ENCODE measurements around the gene NOL4L. TPM values are rescaled to one million over a fixed set of nuclear protein-coding genes. Genes with fewer than 3 reads are reported as not detected.

NOL4L gene
- total RNA-seq, 1 donor from 2014 or later, result 106 TPM

DNA sequence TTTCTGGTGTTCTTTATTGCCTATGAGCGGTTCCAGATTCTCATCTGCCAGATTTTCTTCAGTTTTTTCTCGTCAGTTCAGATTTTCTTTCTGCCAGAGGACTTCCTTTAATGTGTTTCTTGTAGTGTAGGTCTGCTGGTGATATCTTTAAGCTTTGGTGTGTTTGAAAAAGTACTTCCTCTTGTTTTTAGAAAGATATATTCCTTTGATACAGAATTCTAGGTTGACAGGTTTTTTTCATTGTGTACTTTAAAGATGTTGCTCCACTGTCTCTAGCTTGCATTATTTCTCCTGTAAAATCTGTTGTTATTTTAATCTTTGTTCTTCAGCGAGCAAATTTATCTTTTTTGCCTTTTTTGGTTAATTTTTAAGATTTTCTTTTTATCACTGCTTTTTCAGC lies 190.1 kb downstream of the NOL4L start:
- no peak overlapping the region for H3K4me3 Mint-ChIP-seq (ENCODE audit: unreplicated experiment)
- no peak for DNase-seq
- TF ChIP-seq, protein P1, sequence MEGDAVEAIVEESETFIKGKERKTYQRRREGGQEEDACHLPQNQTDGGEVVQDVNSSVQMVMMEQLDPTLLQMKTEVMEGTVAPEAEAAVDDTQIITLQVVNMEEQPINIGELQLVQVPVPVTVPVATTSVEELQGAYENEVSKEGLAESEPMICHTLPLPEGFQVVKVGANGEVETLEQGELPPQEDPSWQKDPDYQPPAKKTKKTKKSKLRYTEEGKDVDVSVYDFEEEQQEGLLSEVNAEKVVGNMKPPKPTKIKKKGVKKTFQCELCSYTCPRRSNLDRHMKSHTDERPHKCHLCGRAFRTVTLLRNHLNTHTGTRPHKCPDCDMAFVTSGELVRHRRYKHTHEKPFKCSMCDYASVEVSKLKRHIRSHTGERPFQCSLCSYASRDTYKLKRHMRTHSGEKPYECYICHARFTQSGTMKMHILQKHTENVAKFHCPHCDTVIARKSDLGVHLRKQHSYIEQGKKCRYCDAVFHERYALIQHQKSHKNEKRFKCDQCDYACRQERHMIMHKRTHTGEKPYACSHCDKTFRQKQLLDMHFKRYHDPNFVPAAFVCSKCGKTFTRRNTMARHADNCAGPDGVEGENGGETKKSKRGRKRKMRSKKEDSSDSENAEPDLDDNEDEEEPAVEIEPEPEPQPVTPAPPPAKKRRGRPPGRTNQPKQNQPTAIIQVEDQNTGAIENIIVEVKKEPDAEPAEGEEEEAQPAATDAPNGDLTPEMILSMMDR (IDR thresholded peaks at IDR 0.05; ENCODE audit: partially characterized antibody, unreplicated experiment), result no peak
- no peaks in the 10 kb centered on the region for H3K4me1 Mint-ChIP-seq (ENCODE audit: low read depth, unreplicated experiment)
- no peak overlapping the region for H3K27ac Mint-ChIP-seq (ENCODE audit: unreplicated experiment)
- no peaks in the 10 kb centered on the region for H3K36me3 Mint-ChIP-seq (ENCODE audit: unreplicated experiment)
- no peaks in the 10 kb centered on the region for H3K27me3 Mint-ChIP-seq (ENCODE audit: unreplicated experiment)
- no peaks in the 10 kb centered on the region for H3K9me3 Mint-ChIP-seq (ENCODE audit: unreplicated experiment)

Other genes starting within 250 kb of the NOL4L start
- 85.1 TPM for gene ASXL1, start 227.0 kb downstream of the NOL4L start, total RNA-seq (ENCODE audit: unreplicated experiment)
- gene C20orf203, start 88.6 kb upstream of the NOL4L start, total RNA-seq (ENCODE audit: unreplicated experiment), result 0.25 TPM
- 71.5 TPM for gene COMMD7, start 158.1 kb upstream of the NOL4L start, total RNA-seq (ENCODE audit: unreplicated experiment)
- gene DNMT3B, start 177.1 kb upstream of the NOL4L start, total RNA-seq (ENCODE audit: unreplicated experiment), result 29.0 TPM
- gene MAPRE1, start 234.6 kb upstream of the NOL4L start, total RNA-seq (ENCODE audit: unreplicated experiment), result 232 TPM